ENCODE results near the gene SERF1A.
"Not testable (repeated sequence)": the region's sequence is repeated elsewhere in the genome, so short reads cannot be mapped to it uniquely, and the experiment has no call there.

SERF1A gene

DNA sequence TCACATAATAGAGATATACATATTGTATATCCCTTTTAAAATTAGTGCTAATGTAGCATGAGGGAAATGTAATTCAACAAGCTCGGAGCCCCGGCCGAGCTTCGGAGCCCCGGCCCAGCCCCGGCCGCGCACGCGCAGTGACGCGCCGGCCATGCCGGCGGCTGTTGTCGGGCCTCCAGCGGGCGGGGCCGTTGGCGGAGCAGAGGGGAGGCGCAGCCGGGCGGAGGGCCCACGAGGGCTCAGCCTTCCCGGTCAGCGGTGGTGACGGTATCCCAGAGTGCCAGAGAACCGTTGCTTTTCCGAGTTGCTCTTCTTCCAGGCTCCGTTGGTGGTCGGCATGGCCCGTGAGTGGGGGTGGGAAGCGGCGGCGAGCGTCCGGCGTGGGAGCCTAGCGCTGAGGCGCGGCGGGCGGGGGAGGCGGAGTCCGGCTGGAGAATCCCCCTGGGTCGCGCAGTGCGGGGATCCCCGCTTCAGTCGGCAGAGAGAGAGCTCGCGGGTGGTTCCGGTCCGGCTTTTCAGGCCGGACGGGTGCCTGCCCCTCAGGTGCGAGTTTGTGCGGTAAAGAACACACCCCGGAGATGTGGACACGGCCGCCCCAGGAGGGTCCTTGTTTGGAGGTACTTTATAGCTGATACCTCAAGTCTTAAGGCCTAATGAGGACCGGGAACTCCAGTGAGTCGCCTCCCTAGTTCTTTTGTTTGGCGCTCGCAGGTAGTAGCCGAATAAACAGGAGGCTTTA lies at the start of gene SERF1A:
Gene SERF1A, plus strand, starts transcription at position 137 of the 739 bp plus-strand sequence. Its CDS starts 201 bp downstream, at position 338.
- not testable (repeated sequence) for DNase-seq

DNA sequence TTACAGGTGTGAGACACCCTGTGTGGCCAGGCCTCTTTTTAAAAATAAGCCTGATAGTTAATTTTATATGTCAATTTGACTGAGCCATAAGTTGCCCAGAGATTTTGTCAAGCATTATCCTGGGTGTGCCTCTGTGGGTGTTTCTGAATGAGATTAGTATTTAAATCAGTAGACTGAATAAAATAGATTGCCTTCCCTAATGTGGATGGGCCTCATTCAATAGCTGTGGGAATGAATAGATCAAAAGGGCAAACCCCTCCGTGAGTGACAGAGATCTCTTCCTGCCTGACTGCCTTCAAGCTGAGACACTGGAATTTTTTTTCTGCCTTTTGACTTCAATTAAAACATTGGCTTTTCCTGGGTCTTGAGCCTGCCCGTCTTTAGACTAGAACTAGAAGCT lies 33.7 kb upstream of the SERF1A start:
- DNase-seq = not testable (repeated sequence)

DNA sequence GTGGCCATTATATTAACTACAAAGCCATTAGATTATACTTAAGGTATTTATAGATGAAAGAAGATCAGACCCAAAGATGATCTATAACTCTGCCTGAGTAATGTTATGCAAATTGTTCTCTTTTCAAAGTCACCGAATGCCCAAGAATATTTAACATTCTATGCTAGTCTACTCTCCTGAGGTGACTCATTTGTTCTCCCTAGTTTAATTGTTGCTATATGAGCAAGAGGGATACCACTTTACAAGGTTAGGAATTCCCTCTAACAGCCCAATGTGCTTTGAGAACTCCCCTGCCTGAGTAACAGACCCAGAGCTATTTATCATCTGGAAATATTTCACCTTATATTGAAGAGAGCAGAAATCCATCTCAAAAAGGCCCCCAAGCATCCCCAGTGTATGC lies 29.8 kb upstream of the SERF1A start:
- DNase-seq = not testable (repeated sequence)

DNA sequence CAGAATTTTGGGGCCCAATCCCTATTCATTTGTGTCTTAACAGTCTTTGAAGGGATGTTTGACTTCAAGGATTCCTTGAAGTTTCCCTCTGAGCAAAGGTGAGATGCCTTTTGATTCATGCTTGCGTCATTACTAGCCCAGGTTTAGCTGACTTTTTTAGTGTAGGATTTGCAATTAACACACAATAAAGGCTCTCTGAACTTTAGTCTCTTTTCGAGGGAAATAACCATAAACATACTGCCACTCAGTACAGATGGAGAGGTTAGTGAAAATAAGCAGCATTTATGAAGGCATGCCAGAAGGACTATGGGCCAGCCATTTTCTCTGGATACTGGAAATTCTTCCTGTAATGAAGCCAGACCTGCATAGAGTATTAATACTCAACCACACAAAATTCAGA lies 4.4 kb upstream of the SERF1A start:
- not testable (repeated sequence) for DNase-seq

DNA sequence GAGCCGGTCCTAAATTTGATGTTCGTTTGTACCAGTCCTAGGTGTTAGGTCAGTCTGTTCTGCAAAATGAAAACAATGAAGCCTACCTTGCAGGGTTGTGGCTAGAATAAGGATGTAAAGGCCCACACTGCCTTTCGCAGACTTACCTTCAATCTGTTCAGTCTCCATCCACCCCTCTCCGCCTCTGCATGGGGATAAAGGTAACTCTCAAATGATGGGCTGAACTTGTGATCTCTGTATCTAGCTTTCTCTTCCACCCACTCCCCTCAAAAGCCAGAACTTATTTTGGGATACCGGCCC lies 753 bp downstream of the SERF1A start:
- DNase-seq = not testable (repeated sequence)

DNA sequence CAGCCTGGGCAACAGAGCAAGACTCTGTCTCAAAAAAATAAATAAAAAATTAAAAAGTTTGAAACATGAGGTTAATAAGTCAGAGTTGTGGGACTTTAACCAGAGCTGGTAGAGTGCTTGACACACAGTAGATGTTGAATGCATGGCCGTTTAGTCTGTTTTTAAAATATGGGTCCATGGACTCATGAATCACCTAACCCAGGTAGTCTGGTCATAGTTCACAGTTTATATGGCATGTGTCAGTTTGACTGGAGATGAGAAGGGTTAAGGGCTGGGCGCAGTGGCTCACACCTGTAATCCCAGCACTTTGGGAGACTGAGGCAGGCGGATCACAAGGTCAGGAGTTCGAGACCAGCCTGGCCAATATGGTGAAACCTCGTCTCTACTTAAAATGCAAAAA lies 6.2 kb downstream of the SERF1A start:
- not testable (repeated sequence) for DNase-seq

DNA sequence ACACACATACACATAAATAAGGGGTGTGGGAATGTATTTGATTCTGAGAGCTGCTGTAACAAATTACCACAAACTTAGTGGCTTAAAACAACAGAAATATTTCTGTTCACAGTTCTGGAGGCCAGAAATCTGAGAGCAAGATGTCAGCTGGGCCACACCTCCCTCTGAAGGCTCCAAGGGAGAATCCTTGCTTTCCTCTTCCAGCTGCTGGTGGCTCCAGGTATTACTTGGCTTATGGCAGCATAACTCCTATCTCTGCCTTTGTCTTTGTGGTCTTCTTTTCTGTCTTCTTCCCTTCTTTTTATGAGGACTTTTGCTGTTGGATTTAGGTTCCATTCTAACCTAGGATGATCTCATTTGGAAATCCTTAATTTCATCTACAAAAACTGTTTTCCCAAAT lies 16.4 kb downstream of the SERF1A start:
- not testable (repeated sequence) for DNase-seq

DNA sequence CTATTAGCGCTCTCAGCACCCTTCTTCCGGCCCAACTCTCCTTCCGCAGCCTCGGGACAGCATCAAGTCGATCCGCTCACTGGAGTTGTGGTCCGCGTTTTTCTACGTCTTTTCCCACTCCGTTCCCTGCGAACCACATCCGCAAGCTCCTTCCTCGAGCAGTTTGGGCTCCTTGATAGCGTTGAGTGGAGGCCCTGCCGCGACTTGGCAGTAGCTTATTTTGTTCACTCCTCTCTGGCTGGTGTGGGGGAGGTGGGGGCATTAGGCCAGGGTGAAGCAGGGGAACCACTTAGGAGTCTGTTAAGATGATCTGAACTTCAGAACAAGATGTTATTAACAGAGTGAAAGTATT lies 24.7 kb downstream of the SERF1A start:
- not testable (repeated sequence) for DNase-seq

DNA sequence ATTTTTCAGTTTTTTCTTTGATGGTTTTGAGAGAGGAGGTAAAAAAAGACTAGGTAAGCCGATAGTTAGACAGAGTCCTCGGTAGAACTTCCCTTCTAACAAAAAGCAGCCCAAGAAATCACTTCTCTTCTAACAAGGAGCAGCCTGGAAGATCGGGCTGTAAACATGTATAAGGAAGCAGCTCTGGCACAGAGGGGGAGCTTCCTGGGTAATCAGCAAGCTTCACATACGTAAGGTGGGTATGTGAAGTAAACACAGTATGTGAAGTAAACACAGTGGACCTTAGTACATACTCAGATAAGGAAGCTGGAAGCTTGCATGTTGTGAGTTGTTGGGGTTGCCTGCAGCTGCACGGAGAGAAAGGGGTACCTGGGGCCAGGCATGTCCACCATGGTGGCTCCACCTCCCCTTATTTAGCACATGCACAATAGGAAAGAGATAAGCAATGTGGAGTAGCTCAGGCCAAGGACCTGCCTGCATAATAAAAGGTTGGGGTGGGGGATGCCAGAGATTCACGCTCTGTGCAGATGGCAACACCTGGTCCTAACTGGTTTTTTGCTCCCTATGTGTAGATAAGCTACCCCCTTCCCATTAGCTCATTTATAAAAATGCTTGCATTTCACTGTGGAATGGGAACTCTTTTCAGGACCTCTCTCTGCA lies 31.4 kb downstream of the SERF1A start:
- DNase-seq = not testable (repeated sequence)

DNA sequence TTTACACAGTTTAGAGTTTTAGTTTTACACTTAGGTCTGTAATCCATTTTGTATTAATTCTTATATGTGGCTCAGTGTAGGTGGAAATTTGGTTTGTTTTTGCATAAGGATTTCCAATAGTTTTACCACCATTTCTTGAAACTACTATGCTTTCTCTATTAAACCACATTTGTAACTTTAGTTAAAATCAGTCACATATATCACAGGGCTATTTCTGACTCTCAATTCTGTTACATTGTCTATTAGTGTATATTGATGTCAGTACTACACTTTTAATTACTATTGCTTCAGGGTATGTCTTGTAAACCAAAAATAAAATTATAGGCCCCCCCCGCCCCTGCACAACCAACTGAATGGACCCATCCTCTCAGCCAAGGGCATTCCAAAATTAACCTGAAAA lies 32.1 kb downstream of the SERF1A start:
- DNase-seq = not testable (repeated sequence)

DNA sequence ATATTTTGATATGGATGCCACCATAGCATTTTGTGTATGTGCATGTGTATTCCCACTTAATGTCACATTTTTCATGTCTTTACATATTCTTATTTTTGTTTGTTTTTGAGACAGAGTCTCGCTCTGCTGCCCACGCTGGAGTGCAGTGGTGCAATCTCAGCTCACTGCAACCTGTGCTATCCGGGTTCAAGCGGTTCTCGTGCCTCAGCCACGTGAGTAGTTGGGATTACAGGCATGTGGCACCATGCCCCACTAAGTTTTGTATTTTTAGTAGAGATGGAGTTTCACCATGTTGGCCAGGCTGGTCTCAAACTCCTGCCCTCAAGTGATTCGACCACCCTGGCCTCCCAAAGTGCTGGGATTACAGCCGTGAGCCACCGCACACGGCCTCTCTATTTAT lies 52.6 kb downstream of the SERF1A start:
- not testable (repeated sequence) for DNase-seq
